OCI-LY7 (cell line): ENCODE measurements around the gene CDON. TPM values are rescaled to one million over a fixed set of nuclear protein-coding genes. Genes with fewer than 3 reads are reported as not detected.

Source experiments
- BruUV-seq: library from RNA; stranded (reverse); fragments of 400-500 nt; replicated peaks from 2 replicates; lab custom pipeline; 2021; lab: Mats Ljungman, UMichigan
- CTCF ChIA-PET: fragments of 300-600 bp; sonication (Branson Sonifier 250); formaldehyde crosslinking; loops from one replicate; lab custom pipeline; 2022; ENCODE audit warnings: antibody characterized with exemption; ENCODE audit not compliant: unreplicated experiment; lab: Charles Lee
- POLR2A ChIA-PET: fragments of 300-600 bp; sonication (Branson Sonifier 250); formaldehyde crosslinking; loops from one replicate; lab custom pipeline; 2022; ENCODE audit warnings: antibody characterized with exemption; lab: Charles Lee
- DNase-seq: peaks from one replicate; pipeline ENCODE4 v3.0.0-alpha.2; 2015; ENCODE audit warnings: low spot score
- H2AFZ ChIP-seq: fragments of 200-600 bp; sonication (generic), shearing (Covaris generic); 2 replicates; pipeline ENCODE4 v1.6.1; 2014; ENCODE audit warnings: mild to moderate bottlenecking, antibody characterized with exemption, low read length, moderate library complexity
- H3K27ac ChIP-seq: fragments of 200-600 bp; sonication (generic); 2 replicates; pipeline ENCODE4 v1.5.1; 2014; ENCODE audit warnings: mixed run types, low read depth, mild to moderate bottlenecking, moderate library complexity, low read length, inconsistent platforms; ENCODE audit not compliant: poor library complexity, severe bottlenecking
- H3K36me3 ChIP-seq: fragments of 200-600 bp; sonication (generic); 2 replicates; pipeline ENCODE4 v1.6.1; 2014; ENCODE audit warnings: mild to moderate bottlenecking, antibody characterized with exemption, low read length, moderate library complexity, mixed read lengths; ENCODE audit not compliant: insufficient read depth
- H3K4me1 ChIP-seq: fragments of 200-600 bp; sonication (generic); 2 replicates; pipeline ENCODE4 v1.5.1; 2014; ENCODE audit warnings: mild to moderate bottlenecking, low read length; ENCODE audit not compliant: insufficient read depth, poor library complexity, severe bottlenecking
- H3K4me2 ChIP-seq: fragments of 200-600 bp; sonication (generic); 2 replicates; pipeline ENCODE4 v1.6.1; 2014; ENCODE audit warnings: mild to moderate bottlenecking, low read length
- H3K4me3 ChIP-seq: fragments of 200-600 bp; sonication (generic); 2 replicates; pipeline ENCODE4 v1.5.1; 2014; ENCODE audit warnings: mild to moderate bottlenecking, low read depth, low read length; ENCODE audit not compliant: poor library complexity, severe bottlenecking
- H3K79me2 ChIP-seq: fragments of 200-600 bp; sonication (generic); 2 replicates; pipeline ENCODE4 v1.6.1; 2016; ENCODE audit warnings: low read depth, mild to moderate bottlenecking, low read length, moderate library complexity, mixed read lengths; ENCODE audit not compliant: insufficient read depth
- H3K9me2 ChIP-seq: fragments of 200-600 bp; sonication (generic); 2 replicates; pipeline ENCODE4 v1.6.1; 2016; ENCODE audit warnings: mild to moderate bottlenecking, low read length, mixed read lengths; ENCODE audit not compliant: insufficient read depth
- H3K9me3 ChIP-seq: fragments of 200-600 bp; sonication (generic); 2 replicates; pipeline ENCODE4 v1.6.1; 2014; ENCODE audit warnings: mild to moderate bottlenecking, mixed run types, low read length, mixed read lengths
- H4K20me1 ChIP-seq: fragments of 200-600 bp; sonication (generic); 2 replicates; pipeline ENCODE4 v1.6.1; 2014; ENCODE audit warnings: mild to moderate bottlenecking, antibody characterized with exemption, low read length, moderate library complexity, mixed read lengths; ENCODE audit not compliant: insufficient read depth
- CTCF ChIP-seq: fragments of 200-600 bp; sonication (generic); conservative IDR thresholded peaks from 2 replicates; pipeline ENCODE4 v1.5.1; 2014; ENCODE audit warnings: mild to moderate bottlenecking, antibody characterized with exemption, low read length, moderate library complexity, mixed read lengths
- EZH2phosphoT487 ChIP-seq: fragments of 200-600 bp; sonication (generic); IDR thresholded peaks from 2 replicates; pipeline ENCODE4 v1.6.1; 2018; ENCODE audit warnings: low read depth, borderline replicate concordance, mild to moderate bottlenecking, mixed run types, antibody characterized with exemption, low read length, moderate library complexity, mixed read lengths
- intact Hi-C: fragments of 100-400 bp; cut with micrococcal nuclease; formaldehyde crosslinking; loops from one replicate; pipeline ENCODE4 v1.10.0; 2022; ENCODE audit not compliant: unreplicated experiment
- total RNA-seq, 2 experiments: library from RNA; depleted of rRNA in 1 of 2; stranded (reverse); fragments of >200 nt in 1 of 2; shearing (Covaris generic) in 1 of 2; gene quantifications; 2 replicates each; pipeline ENCODE4 v1.2.3, GENCODE V29; 2014 to 2022

The CDON gene
- total RNA-seq, 2 experiments from 2014 or later: 1.5 to 2.5 TPM

GRCh38 chr11:125938418-125938817 is 124.2 kb downstream of the CDON start:
- Histone ChIP-seq H3K4me3 (no peak overlapping the region), H3K9me2 (no peaks in the 10 kb centered on the region), H3K36me3 (no peaks in the 10 kb centered on the region), H3K79me2 (no peaks in the 10 kb centered on the region), H4K20me1 (no peaks in the 10 kb centered on the region), H3K4me1 (no peaks in the 10 kb centered on the region), H3K4me2 (no peak overlapping the region), H3K9me3 (no peaks in the 10 kb centered on the region), H2AFZ (peak overlapping the region; percentile 40), H3K27ac (no peak overlapping the region)
- ChIA-PET POLR2A (interaction anchor here (0.6 to 1.1 kb wide), 3 partner anchors 11 to 57 kb away, joined by 3 read pairs; no protein-coding TSS in a partner anchor), CTCF (interaction anchor here (0.6 kb wide), 1 partner anchor 13 kb away, joined by 3 read pairs; no protein-coding TSS in a partner anchor)
- intact Hi-C loops: no loop called here
- DNase-seq: peak; percentile 23
- no TSS peak for BruUV-seq
- TF ChIP-seq EZH2phosphoT487 (no peak), CTCF (no peak)

- H4K20me1 ChIP-seq: no peaks in the 10 kb centered on the region
- ChIA-PET POLR2A (interaction anchor here (0.8 kb wide), 1 partner anchor 276 kb away, joined by 3 read pairs; the partner anchor contains the start of gene FAM118B), CTCF (no interaction called here)
- H3K9me3 ChIP-seq: no peaks in the 10 kb centered on the region
- H2AFZ ChIP-seq: no peak overlapping the region
- TF ChIP-seq CTCF (no peak), EZH2phosphoT487 (no peak)
- no peaks in the 10 kb centered on the region for H3K79me2 ChIP-seq
- no peak for DNase-seq
- H3K4me2 ChIP-seq: no peak overlapping the region
- H3K4me3 ChIP-seq: no peak overlapping the region
- intact Hi-C loops: no loop called here
- no peak overlapping the region for H3K27ac ChIP-seq
- no TSS peak for BruUV-seq
- H3K36me3 ChIP-seq: no peaks in the 10 kb centered on the region
- no peaks in the 10 kb centered on the region for H3K4me1 ChIP-seq
- H3K9me2 ChIP-seq: no peaks in the 10 kb centered on the region
These were observed 127.0 kb downstream of the CDON start for GRCh38 chr11:125935618-125936199.

DNA sequence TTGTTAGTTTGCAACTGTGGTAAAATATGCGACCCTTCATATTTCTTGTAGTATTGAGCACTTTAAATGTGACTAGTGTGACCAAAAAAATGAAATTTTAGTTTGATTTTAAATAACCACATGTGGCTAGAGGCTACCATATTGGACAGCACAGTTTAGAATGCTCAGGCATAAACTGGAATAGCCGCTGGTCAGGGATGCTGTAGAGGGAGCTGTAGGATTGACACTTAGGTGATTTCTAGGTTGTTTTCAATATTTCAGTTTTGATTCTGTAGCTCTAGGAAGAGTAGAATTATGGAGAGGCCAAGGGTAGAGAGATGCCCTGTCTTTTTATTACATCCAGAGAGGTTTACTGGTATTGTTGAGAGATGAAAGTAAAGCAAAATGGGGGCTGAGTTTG is 127.6 kb downstream of the CDON start:
- H3K9me2 ChIP-seq: no peaks in the 10 kb centered on the region
- DNase-seq: no peak
- intact Hi-C loops: no loop called here
- BruUV-seq: no TSS peak
- no peak overlapping the region for H2AFZ ChIP-seq
- ChIA-PET CTCF (no interaction called here), POLR2A (no interaction called here)
- H3K4me2 ChIP-seq: no peak overlapping the region
- 0 out of 2 replicates have a peak, but pooled peaks have one; percentile 21 for TF ChIP-seq CTCF
- no peak for TF ChIP-seq EZH2phosphoT487
- no peaks in the 10 kb centered on the region for H3K9me3 ChIP-seq
- no peaks in the 10 kb centered on the region for H3K4me1 ChIP-seq
- H3K79me2 ChIP-seq: no peaks in the 10 kb centered on the region
- H3K4me3 ChIP-seq: no peak overlapping the region
- H4K20me1 ChIP-seq: no peaks in the 10 kb centered on the region
- H3K36me3 ChIP-seq: no peaks in the 10 kb centered on the region
- H3K27ac ChIP-seq: no peak overlapping the region
